ENCODE measurements around the gene RIPPLY3.

RIPPLY3 gene

GRCh38 chr21:37006486-37007291 lies at the start of gene RIPPLY3:
Gene RIPPLY3 (plus strand): TSS chr21:37006702. CDS start chr21:37006773, 71 bp downstream.
- DNase-seq (ENCODE audit: low spot score) (no peak), ATAC-seq (ENCODE audit: low read depth) (peak; percentile 62)
- TF ChIP-seq, protein P1, sequence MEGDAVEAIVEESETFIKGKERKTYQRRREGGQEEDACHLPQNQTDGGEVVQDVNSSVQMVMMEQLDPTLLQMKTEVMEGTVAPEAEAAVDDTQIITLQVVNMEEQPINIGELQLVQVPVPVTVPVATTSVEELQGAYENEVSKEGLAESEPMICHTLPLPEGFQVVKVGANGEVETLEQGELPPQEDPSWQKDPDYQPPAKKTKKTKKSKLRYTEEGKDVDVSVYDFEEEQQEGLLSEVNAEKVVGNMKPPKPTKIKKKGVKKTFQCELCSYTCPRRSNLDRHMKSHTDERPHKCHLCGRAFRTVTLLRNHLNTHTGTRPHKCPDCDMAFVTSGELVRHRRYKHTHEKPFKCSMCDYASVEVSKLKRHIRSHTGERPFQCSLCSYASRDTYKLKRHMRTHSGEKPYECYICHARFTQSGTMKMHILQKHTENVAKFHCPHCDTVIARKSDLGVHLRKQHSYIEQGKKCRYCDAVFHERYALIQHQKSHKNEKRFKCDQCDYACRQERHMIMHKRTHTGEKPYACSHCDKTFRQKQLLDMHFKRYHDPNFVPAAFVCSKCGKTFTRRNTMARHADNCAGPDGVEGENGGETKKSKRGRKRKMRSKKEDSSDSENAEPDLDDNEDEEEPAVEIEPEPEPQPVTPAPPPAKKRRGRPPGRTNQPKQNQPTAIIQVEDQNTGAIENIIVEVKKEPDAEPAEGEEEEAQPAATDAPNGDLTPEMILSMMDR (IDR thresholded peaks at IDR 0.05; ENCODE audit: poor library complexity, severe bottlenecking) = no peak
- Histone ChIP-seq H3K9me3 (ENCODE audit: severe bottlenecking) (no peaks in the 10 kb centered on the region), H3K4me1 (ENCODE audit: insufficient read depth, poor library complexity, severe bottlenecking) (no peaks in the 10 kb centered on the region), H3K27me3 (ENCODE audit: insufficient read depth, poor library complexity, severe bottlenecking) (no peaks in the 10 kb centered on the region), H3K4me3 (ENCODE audit: severe bottlenecking) (peak within 1 kb of the TSS; percentile 42), H3K27ac (ENCODE audit: poor library complexity, severe bottlenecking) (no peak within 1 kb of the TSS), H3K36me3 (ENCODE audit: low read depth) (no peaks in the 10 kb centered on the region)

DNA sequence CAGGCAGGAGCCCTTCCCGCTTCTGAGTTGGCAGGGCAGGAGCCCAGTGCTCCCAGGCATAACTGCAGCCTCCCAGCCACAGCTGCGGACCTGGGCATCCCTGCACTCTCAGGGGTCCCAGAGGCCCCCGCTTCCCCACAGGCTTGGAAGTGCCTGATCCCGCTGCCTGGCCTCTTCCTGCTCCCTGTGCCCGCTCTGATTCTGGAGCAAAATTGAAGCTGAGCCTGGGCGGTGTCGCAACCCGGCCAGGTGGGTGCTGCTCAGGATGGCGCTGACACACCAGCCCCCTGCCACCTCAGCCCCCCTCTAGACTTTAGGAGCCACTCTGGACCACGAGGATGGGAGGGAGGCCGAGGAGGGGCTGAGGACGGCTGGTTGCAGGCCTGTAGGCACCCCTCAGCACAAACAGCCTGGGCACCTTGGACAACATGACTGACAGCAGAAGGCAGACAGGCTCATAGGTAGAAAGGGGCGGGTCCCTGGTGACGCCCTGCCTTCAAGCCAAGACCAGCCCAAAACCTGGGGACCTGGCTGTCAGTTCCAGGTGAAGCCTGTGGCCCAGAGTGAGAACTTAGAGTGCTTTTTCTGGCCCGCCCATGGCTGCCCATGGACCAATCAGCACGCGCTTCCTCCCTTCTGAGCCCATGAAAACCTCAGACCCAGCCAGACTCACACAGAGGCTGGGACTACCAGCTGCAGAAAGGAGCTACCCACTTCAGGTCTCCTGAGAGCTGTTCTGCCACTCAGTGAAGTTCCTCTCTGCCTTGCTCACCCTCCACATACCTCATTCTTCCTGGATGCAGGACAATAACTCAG lies 47.3 kb upstream of the RIPPLY3 start:
- DNase-seq (ENCODE audit: low spot score) = no peak
- TF ChIP-seq, protein P1 (IDR thresholded peaks at IDR 0.05; ENCODE audit: poor library complexity, severe bottlenecking) = no peak
- Histone ChIP-seq H3K4me3 (ENCODE audit: severe bottlenecking) (no peak overlapping the region), H3K27me3 (ENCODE audit: insufficient read depth, poor library complexity, severe bottlenecking) (no peaks in the 10 kb centered on the region), H3K27ac (ENCODE audit: poor library complexity, severe bottlenecking) (no peak overlapping the region), H3K9me3 (ENCODE audit: severe bottlenecking) (no peaks in the 10 kb centered on the region), H3K4me1 (ENCODE audit: insufficient read depth, poor library complexity, severe bottlenecking) (no peaks in the 10 kb centered on the region), H3K36me3 (ENCODE audit: low read depth) (peaks cover 34% of the 10 kb centered on the region)
- ATAC-seq (ENCODE audit: low read depth) = peak; percentile 21; the same call in 1 of the 3 replicates

DNA sequence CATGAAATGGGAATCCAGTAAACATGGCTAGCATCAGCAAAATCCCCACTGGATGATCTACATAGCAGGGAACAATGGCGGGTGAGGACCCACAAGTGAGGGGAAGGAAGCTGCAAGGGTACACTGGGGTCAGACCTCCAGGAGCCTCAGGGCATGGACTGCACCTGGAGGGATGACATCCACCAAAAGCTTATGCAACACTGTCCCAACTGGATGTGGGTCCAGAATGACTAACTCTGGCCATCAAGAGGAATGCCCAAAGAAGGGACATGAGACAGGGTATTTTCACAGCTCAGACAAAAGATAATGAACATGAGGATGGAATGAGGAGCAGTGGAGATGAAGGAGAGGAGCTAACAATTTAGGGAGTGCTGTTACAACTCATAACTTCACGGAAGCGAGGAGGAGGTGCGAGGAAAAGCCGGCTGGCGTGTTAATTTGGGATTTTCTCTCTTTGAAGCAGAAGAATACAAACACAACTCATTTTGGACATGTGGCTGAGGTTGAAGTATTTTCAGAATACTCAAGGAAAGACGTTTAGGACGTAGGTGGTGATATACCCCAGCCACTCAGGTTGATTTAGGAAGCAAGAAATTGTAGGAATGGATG lies 45.7 kb upstream of the RIPPLY3 start:
- H3K4me3 ChIP-seq (ENCODE audit: severe bottlenecking) = no peak overlapping the region
- H3K36me3 ChIP-seq (ENCODE audit: low read depth) = peaks cover 34% of the 10 kb centered on the region
- DNase-seq (ENCODE audit: low spot score) (no peak), ATAC-seq (ENCODE audit: low read depth) (no peak)
- TF ChIP-seq, protein P1 (IDR thresholded peaks at IDR 0.05; ENCODE audit: poor library complexity, severe bottlenecking) = no peak
- no peaks in the 10 kb centered on the region for H3K27me3 ChIP-seq (ENCODE audit: insufficient read depth, poor library complexity, severe bottlenecking)
- peaks cover 6% of the 10 kb centered on the region for H3K4me1 ChIP-seq (ENCODE audit: insufficient read depth, poor library complexity, severe bottlenecking)
- H3K27ac ChIP-seq (ENCODE audit: poor library complexity, severe bottlenecking) = no peak overlapping the region
- H3K9me3 ChIP-seq (ENCODE audit: severe bottlenecking) = no peaks in the 10 kb centered on the region

DNA sequence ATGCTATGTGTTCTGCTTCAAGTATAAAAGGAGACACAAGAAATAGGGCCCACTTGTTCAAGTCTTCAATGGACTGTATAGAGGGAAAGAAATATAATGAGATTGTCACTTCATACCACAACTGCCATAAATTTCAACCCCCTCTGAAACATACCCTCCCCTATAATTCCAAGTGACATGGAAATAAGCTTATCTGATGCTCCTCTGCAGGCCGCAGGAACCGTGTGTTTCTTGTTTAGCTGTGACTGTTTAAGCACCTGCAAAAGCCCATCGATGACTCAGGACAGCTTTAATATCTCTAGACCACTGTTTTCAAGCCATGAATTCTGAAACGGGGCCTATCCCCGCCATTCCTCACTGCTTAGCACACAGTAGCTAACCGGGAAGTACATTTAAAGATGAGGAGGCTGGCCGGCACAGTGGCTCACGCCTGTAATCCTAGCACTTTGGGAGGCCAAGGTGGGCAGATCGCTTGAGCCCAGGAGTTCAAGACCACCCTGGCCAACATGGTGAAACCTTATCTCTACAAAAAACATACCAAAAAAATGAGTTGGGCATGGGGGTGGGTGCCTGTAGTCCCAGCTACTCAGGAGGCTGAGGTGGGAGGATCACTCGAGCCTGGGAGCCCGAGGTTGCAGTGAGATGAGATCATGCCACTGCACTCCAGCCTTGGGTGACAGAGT lies 44.3 kb upstream of the RIPPLY3 start:
- Histone ChIP-seq H3K27ac (ENCODE audit: poor library complexity, severe bottlenecking) (no peak overlapping the region), H3K27me3 (ENCODE audit: insufficient read depth, poor library complexity, severe bottlenecking) (no peaks in the 10 kb centered on the region), H3K4me1 (ENCODE audit: insufficient read depth, poor library complexity, severe bottlenecking) (peaks cover 6% of the 10 kb centered on the region), H3K9me3 (ENCODE audit: severe bottlenecking) (no peaks in the 10 kb centered on the region), H3K36me3 (ENCODE audit: low read depth) (peaks cover 22% of the 10 kb centered on the region), H3K4me3 (ENCODE audit: severe bottlenecking) (no peak overlapping the region)
- ATAC-seq (ENCODE audit: low read depth) (no peak), DNase-seq (ENCODE audit: low spot score) (no peak)
- TF ChIP-seq, protein P1 (IDR thresholded peaks at IDR 0.05; ENCODE audit: poor library complexity, severe bottlenecking) = no peak

Measured in RWPE2 (cell line).